ENCODE data around the gene STH.

The STH gene

DNA sequence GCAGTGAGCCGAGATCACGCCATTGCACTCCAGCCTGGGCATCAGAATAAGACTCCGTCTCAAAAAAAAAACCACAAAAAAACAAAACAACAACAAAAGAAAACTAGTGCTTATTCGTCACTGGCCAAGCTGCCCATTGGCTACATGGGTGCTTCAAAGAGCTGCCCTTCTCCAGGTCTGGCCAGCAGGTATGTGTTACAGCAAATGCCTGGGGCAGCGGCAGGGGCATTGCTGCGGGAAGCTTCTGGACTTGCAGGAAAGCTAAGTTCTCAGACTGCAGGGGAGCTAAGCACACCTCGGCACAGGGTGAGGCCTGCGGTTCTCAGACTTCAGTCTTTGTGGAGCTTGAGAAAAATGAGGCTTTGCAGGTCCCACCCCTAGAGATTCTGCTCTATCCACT lies 4.1 kb upstream of the STH start:
- H3K4me1 ChIP-seq (ENCODE audit: control insufficient read depth, insufficient read depth, low read length) = no peaks in the 10 kb centered on the region
- no peak overlapping the region for H3K4me3 ChIP-seq (ENCODE audit: low read depth, low read length)
- H3K36me3 ChIP-seq (ENCODE audit: control insufficient read depth in 2 of 2, insufficient read depth in 1 of 2, low read length in 2 of 2) = no peaks in the 10 kb centered on the region
- H3K27ac ChIP-seq (ENCODE audit: extremely low read depth, low read depth, low read length) = no peak overlapping the region
- H3K9me3 ChIP-seq (ENCODE audit: control insufficient read depth, insufficient read depth, low read depth, low read length) = no peaks in the 10 kb centered on the region
- ChIA-PET CTCF (interaction anchor here (1.3 kb wide), 1 partner anchor 355 kb away, joined by 3 read pairs; no protein-coding TSS in a partner anchor), POLR2A (no interaction called here)
- TF ChIP-seq ZNF223 (tag by site-specific recombination; IDR thresholded peaks at IDR 0.05) (no peak), TRIM28 (IDR thresholded peaks at IDR 0.05; ENCODE audit: borderline replicate concordance, low read length) (no peak), SP2 (tag by site-specific recombination; IDR thresholded peaks at IDR 0.05) (no peak), ZNF791 (tag by site-specific recombination; IDR thresholded peaks at IDR 0.05) (no peak)
- TF ChIP-seq, protein P1, sequence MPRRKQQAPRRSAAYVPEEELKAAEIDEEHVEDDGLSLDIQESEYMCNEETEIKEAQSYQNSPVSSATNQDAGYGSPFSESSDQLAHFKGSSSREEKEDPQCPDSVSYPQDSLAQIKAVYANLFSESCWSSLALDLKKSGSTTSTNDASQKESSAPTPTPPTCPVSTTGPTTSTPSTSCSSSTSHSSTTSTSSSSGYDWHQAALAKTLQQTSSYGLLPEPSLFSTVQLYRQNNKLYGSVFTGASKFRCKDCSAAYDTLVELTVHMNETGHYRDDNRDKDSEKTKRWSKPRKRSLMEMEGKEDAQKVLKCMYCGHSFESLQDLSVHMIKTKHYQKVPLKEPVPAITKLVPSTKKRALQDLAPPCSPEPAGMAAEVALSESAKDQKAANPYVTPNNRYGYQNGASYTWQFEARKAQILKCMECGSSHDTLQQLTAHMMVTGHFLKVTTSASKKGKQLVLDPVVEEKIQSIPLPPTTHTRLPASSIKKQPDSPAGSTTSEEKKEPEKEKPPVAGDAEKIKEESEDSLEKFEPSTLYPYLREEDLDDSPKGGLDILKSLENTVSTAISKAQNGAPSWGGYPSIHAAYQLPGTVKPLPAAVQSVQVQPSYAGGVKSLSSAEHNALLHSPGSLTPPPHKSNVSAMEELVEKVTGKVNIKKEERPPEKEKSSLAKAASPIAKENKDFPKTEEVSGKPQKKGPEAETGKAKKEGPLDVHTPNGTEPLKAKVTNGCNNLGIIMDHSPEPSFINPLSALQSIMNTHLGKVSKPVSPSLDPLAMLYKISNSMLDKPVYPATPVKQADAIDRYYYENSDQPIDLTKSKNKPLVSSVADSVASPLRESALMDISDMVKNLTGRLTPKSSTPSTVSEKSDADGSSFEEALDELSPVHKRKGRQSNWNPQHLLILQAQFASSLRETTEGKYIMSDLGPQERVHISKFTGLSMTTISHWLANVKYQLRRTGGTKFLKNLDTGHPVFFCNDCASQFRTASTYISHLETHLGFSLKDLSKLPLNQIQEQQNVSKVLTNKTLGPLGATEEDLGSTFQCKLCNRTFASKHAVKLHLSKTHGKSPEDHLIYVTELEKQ (tag by site-specific recombination; IDR thresholded peaks at IDR 0.05; ENCODE audit: borderline replicate concordance) = no peak

DNA sequence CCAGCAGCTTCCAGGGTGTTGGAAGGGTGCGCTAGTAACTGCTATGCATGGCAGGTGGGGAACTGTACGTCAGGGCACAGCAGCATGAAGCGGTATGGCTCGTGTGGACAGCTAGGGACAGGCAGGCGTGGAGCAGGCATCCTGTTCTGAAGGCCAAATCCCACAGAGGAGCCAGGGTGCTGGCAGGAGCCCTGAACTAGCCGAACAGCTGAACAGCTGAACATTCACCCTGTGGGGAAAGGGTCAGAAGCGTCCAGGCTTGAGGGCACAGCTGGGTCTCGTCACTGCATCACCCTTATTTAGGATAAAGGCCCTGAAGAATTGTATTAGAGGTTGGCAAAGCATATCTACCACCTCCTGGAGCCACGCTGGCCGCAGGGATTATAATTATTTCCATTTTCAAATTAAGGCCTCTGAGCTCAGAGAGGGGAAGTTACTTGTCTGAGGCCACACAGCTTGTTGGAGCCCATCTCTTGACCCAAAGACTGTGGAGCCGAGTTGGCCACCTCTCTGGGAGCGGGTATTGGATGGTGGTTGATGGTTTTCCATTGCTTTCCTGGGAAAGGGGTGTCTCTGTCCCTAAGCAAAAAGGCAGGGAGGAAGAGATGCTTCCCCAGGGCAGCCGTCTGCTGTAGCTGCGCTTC lies 3.3 kb upstream of the STH start:
- Histone ChIP-seq H3K9me3 (ENCODE audit: control insufficient read depth, insufficient read depth, low read depth, low read length) (no peaks in the 10 kb centered on the region), H3K4me1 (ENCODE audit: control insufficient read depth, insufficient read depth, low read length) (no peaks in the 10 kb centered on the region), H3K27ac (ENCODE audit: extremely low read depth, low read depth, low read length) (no peak overlapping the region), H3K4me3 (ENCODE audit: low read depth, low read length) (no peak overlapping the region), H3K36me3 (ENCODE audit: control insufficient read depth in 2 of 2, insufficient read depth in 1 of 2, low read length in 2 of 2) (no peaks in the 10 kb centered on the region)
- ChIA-PET POLR2A (interaction anchor here (0.6 kb wide), 1 partner anchor 31 kb away, joined by 3 read pairs; no protein-coding TSS in a partner anchor), CTCF (interaction anchor here (1.3 kb wide), 1 partner anchor 355 kb away, joined by 3 read pairs; no protein-coding TSS in a partner anchor)
- TF ChIP-seq YY2 (tag by site-specific recombination; IDR thresholded peaks at IDR 0.05) (no peak), KLF10 (tag by site-specific recombination; IDR thresholded peaks at IDR 0.05) (no peak), SP2 (tag by site-specific recombination; IDR thresholded peaks at IDR 0.05) (no peak), KLF7 (tag by site-specific recombination; IDR thresholded peaks at IDR 0.05; ENCODE audit: borderline replicate concordance) (no peak), ZNF394 (tag by site-specific recombination; IDR thresholded peaks at IDR 0.05; ENCODE audit: borderline replicate concordance) (no peak), ZNF302 (tag by site-specific recombination; IDR thresholded peaks at IDR 0.05; ENCODE audit: low read depth) (no peak), ZNF350 (tag by site-specific recombination; IDR thresholded peaks at IDR 0.05) (no peak), ZNF501 (tag by site-specific recombination; IDR thresholded peaks at IDR 0.05) (no peak), ZNF777 (tag by site-specific recombination; IDR thresholded peaks at IDR 0.05; ENCODE audit: borderline replicate concordance) (no peak), ZBTB17 (tag by site-specific recombination; IDR thresholded peaks at IDR 0.05) (no peak), KLF9 (tag by site-specific recombination; IDR thresholded peaks at IDR 0.05; ENCODE audit: low read depth) (no peak), GLI2 (tag by site-specific recombination; IDR thresholded peaks at IDR 0.05; ENCODE audit: borderline replicate concordance, low read depth) (no peak), ZNF223 (tag by site-specific recombination; IDR thresholded peaks at IDR 0.05) (no peak), ZBTB8A (tag by site-specific recombination; IDR thresholded peaks at IDR 0.05) (no peak), SETDB1 (IDR thresholded peaks at IDR 0.05; ENCODE audit: insufficient read length, low read length) (no peak)
- TF ChIP-seq, protein P2, sequence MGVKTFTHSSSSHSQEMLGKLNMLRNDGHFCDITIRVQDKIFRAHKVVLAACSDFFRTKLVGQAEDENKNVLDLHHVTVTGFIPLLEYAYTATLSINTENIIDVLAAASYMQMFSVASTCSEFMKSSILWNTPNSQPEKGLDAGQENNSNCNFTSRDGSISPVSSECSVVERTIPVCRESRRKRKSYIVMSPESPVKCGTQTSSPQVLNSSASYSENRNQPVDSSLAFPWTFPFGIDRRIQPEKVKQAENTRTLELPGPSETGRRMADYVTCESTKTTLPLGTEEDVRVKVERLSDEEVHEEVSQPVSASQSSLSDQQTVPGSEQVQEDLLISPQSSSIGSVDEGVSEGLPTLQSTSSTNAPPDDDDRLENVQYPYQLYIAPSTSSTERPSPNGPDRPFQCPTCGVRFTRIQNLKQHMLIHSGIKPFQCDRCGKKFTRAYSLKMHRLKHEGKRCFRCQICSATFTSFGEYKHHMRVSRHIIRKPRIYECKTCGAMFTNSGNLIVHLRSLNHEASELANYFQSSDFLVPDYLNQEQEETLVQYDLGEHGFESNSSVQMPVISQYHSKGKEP (tag by site-specific recombination; IDR thresholded peaks at IDR 0.05) = no peak
- TF ChIP-seq, protein P3, sequence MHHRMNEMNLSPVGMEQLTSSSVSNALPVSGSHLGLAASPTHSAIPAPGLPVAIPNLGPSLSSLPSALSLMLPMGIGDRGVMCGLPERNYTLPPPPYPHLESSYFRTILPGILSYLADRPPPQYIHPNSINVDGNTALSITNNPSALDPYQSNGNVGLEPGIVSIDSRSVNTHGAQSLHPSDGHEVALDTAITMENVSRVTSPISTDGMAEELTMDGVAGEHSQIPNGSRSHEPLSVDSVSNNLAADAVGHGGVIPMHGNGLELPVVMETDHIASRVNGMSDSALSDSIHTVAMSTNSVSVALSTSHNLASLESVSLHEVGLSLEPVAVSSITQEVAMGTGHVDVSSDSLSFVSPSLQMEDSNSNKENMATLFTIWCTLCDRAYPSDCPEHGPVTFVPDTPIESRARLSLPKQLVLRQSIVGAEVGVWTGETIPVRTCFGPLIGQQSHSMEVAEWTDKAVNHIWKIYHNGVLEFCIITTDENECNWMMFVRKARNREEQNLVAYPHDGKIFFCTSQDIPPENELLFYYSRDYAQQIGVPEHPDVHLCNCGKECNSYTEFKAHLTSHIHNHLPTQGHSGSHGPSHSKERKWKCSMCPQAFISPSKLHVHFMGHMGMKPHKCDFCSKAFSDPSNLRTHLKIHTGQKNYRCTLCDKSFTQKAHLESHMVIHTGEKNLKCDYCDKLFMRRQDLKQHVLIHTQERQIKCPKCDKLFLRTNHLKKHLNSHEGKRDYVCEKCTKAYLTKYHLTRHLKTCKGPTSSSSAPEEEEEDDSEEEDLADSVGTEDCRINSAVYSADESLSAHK (tag by site-specific recombination; IDR thresholded peaks at IDR 0.05) = no peak
- TF ChIP-seq, protein P4, sequence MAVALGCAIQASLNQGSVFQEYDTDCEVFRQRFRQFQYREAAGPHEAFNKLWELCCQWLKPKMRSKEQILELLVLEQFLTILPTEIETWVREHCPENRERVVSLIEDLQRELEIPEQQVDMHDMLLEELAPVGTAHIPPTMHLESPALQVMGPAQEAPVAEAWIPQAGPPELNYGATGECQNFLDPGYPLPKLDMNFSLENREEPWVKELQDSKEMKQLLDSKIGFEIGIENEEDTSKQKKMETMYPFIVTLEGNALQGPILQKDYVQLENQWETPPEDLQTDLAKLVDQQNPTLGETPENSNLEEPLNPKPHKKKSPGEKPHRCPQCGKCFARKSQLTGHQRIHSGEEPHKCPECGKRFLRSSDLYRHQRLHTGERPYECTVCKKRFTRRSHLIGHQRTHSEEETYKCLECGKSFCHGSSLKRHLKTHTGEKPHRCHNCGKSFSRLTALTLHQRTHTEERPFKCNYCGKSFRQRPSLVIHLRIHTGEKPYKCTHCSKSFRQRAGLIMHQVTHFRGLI (tag by site-specific recombination; IDR thresholded peaks at IDR 0.05) = no peak
- TF ChIP-seq, protein P1 (tag by site-specific recombination; IDR thresholded peaks at IDR 0.05; ENCODE audit: borderline replicate concordance) = no peak

Measured in HEK293 (cell line).